GM19193 (cell line): ENCODE data around the gene PUDP.
A peak's percentile ranks its signal among the peaks of the same experiment; 100 is the strongest.

Source experiments
- POLR2A ChIP-seq: IDR thresholded peaks from 4 replicates; pipeline ENCODE4 v1.6.1; 2011; ENCODE audit not compliant: insufficient read depth, insufficient read length; ENCODE audit errors: extremely low read depth

The PUDP gene

DNA sequence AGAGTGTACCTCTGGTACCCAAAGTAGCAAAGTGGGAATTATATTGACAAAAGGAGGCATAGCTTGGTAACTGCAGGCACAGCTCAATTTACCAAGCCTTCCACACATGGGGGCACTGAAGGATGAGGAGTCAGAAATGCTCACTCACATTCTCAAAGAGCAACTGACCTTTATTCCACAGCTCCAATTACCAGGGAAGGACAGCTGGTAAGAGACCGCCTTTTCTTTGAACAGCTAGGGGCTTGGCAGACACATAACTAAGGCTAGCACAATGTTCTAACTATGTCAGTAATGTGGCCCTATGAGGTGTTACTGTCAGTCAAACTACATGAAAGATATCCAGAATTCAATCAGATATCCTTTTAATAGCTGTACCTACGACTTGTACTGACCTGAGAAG is 20.9 kb downstream of the PUDP start:
- TF ChIP-seq POLR2A = no peak

DNA sequence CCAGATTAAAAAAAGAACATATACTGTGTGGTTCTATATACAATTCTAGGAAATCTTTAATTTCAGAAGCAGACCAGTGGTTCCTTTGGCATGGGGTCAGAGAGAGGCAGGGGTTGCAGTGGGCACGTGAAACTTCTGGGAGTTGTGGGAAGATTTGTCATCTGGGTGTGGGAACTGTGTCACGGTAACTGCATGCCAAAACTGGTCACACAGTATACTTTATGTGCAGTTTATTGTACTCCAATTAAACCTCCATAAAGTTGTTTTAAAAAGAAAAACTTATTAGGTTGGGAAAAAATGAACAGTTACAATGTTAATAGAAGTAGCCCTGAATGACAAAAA is 27.1 kb downstream of the PUDP start:
- no peak for TF ChIP-seq POLR2A

DNA sequence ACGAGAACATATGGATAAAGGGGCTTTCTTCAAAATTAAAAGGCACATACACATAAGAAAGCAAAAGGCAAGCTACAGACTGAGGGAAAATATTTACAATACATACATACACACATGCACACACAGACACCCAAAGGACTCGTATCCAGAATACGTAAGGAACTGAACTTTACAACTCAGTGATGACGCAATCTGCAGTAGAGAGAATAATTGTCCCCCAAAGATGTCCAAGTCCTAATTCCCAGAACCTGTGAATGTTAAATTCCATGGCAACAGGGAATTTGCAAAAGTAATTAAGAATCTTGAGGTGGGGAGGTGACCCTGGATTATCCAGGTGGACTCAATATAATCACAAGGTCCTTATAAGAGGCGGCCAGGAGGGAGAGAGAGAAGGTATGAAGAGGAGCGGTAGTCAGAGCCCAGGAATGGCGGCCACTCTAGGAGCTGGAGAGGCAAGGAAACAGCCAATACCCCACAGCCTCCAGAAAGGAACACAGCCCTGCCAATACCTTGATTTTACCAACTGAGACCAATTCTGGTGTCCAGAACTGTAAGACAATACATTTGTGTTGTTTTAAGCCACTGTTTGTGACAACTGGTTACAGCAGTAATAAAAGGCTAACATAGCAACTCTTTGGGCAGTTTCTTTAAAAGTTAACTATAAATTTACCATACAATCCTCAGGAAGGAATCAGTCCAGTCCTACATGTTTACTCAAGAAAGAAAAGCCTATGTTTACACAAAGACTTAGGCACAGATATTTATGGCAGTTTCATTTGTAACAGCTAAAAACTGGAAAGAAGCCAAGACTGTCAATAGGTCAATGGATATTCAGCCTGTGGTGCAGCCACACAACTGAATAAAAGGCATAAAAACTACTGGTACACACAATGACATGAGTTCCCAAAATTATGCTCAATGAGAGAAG is 27.7 kb downstream of the PUDP start:
- no peak for TF ChIP-seq POLR2A

DNA sequence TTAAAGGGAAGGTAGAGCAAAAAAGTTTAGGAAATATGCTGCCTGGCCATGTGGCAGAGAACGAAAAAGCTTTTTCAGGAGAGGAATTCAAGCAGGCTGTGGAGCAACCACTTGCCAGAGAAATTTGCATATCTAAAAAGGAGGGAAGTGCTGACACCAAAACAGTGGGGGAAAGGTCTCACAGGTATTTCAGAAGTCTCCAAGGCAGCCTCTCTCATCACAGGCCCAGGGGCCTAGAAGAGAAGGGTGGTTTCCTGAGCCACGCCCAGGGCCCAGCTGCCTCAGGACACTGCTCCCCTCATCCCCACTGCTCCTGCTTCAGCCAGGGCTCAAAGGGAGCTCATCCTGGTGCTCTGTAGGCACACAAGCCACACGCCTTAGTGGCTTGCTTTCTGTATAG is 30.4 kb downstream of the PUDP start:
- TF ChIP-seq POLR2A = no peak

- no peak for TF ChIP-seq POLR2A
Measured at GRCh38 chrX:7116081-7116480, 31.9 kb downstream of the PUDP start.

DNA sequence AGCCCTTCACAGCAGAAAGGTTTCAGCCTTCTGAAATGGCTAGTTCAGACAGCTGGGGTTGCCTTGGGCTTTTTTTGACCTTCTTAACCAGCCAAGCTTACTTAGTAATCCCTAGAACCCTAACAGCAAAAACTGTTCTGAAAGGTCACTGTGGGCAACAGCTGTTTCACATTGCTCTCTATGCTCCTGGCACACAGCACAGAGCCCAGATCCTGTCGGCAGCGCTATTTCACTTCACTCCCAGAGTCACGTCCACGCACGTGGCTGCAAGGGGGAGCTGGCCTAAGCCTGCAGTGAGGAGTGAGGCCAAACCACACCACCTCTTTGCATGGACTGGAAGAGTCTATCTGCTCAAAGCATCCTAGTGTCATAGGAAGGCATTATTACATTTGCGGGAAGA is 32.4 kb downstream of the PUDP start:
- no peak for TF ChIP-seq POLR2A

DNA sequence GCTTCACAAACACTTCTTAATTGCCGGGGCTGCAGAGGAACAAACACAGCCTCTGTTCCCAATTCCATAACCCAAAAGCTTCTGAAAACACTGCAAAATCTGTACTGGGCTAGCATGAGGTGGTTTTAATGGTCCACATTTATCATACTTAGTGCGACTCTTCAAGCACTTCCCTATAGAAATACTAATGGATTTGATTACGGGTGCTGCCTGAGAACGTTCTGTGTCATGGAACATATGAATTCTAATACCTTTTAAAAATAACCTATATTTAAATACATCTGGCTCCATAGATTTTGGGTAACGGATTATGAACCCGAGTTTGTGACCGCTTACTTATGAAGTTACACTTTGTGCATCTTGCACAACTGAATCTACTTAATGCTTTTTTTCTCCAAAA is 35.9 kb downstream of the PUDP start:
- no peak for TF ChIP-seq POLR2A

- TF ChIP-seq POLR2A = no peak
Measured at GRCh38 chrX:7111518-7111917, 36.4 kb downstream of the PUDP start.

DNA sequence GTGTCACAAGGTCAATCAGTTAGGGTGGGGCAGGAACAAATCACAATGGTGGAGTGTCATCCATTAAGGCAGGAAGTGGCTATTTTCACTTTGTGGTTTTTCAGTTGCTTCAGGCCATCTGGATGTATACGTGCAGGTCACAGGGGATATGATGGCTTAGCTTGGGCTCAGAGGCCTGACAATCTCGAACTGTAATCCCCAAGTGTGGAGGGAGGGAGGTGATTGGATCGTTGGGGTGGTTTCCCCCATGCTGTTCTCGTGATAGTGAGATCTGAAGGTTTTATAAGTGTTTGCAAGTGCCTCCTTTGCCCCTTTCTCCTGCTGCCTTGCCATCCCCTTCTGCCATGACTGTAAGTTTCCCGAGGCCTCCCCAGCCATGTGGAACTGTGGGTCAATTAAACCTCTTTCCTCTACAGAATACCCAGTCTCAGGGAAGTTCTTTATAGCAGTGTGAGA is 37.1 kb downstream of the PUDP start:
- TF ChIP-seq POLR2A = peak; percentile 50

DNA sequence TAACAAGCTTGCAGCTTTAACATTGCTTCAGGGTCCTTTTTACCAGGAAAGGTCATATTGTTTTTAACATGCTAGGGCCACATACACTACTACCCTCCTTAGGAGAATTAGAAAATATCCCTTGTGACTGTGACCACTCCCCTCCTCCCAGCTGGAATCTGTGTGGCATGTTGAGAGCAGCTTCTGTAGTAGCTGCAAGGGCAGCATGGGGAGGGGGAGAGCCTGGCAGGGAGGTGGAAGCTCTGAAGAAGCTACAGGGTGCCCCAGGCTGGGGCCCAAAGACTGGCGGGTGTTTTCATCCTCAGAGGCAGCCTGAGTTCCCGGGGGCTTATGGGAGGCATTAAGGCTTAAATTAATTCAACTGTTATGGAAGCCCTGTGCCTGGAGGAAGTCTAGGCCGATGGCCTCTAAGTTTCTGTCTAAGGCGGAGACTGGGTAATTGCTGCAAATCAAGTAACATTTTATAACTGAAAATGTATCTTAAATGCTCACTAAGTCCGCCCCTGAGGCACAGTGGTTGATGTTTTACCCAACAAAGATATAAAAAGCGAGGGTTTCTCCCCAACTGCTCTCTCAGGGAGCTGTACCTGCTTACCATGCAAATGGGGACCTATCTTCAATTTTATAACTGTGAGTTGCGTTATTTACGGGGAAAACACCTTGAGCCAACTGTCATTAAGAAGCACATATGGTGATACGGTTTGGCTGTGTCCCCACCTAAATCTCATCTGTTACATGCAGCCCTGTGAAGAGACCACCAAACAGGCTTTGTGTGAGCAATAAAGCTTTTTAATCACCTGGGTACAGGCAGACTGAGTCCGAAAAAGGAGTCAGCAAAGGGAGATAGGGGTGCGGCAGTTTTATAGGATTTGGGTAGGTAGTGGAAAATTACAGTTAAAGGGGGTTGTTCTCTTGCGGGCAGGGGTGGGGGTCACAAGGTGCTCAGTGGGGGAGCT is 37.8 kb downstream of the PUDP start:
- peak; percentile 46 for TF ChIP-seq POLR2A

DNA sequence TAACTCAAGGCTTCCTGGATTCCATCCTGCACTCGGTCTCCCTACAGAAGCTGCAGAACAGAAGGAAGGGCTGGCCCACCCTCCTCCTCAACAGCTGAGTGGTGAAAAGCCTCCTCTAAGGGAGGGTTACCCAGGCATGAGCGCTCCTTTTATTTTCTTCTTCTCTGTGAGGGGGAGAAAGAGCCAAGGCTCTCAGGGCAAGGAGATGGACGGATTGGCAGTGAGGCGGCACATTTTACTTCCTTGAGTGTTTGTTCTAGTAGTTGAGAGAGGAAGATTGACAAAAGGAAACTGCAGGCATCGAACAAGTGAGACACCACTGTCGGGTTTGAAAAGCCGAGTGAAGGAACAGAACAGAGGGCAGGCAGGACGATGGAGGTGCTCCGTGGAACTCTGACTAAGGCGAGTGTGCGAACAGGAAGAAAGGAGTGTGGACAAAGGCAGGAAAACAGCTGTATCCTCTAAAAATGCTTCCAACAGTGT is 38.9 kb downstream of the PUDP start:
- TF ChIP-seq POLR2A = no peak

GRCh38 chrX:7108030-7108429 is 39.9 kb downstream of the PUDP start:
- TF ChIP-seq POLR2A = no peak

DNA sequence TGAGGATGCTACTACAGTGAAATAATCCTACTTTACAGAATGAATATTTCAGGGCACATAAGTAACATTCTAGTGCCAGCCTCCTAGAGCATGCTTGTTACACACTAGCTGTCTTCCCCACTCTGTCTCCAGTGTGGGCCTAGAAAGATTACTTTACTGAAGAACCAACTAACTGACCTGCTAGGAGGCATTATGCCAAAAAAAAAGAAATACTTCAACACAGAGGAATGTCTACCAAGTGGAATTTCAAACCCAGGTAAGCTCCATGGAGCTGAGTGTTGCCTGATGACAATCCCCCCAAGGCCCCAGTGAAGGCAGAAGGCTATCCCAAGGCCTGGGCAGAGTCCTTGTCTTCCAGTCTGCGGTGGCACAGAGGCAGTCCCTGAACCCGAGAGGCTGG is 41.3 kb downstream of the PUDP start:
- no peak for TF ChIP-seq POLR2A

DNA sequence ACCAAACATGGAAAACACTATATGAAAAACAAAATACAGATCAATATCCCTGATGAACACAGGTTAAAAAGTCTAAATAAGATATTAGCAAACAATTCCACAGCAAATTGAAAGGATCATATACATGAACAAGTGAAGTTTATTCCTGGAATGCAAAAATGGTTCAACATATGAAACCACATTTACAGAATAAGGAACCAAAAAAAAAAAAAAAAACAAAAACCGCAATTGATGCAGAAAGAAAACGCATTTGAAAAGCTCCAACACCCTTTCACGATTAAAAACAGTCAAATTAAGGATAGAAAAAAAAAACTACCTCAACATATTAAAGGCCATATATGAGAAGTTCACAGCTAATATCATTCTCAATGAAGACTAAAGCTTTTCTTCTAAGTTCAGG is 45.8 kb downstream of the PUDP start:
- no peak for TF ChIP-seq POLR2A

DNA sequence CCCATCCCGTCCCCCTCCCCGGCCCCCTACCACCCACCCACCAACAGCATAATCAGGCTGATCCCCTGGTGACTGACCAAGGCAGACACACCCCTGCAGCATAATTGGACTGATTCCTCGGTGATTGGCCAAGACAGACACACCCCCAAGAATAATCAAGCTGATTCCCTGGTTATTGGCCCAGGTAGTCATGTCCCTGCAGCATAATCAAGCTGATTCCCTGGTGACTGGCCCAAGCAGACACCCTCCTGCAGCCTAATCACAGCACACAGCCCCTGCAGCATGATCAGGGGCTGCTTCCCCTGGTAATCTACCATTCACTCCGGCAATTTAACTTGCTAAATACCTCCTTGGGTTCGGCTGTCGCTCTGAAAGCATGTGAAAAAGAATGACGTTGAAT is 47.9 kb downstream of the PUDP start:
- no peak for TF ChIP-seq POLR2A
